GM11168 (cell line): ENCODE data around the gene BPIFB3.
"Not testable (repeated sequence)": the region's sequence is repeated elsewhere in the genome, so short reads cannot be mapped to it uniquely, and the experiment has no call there.

Experiments
- in situ Hi-C: fragments of 300-500 bp; cut with MboI; formaldehyde crosslinking; loops from one replicate; pipeline ENCODE4 v1.12.0; 2022; ENCODE audit warnings: low sequenced_read_pairs; ENCODE audit not compliant: unreplicated experiment

Gene BPIFB3

DNA sequence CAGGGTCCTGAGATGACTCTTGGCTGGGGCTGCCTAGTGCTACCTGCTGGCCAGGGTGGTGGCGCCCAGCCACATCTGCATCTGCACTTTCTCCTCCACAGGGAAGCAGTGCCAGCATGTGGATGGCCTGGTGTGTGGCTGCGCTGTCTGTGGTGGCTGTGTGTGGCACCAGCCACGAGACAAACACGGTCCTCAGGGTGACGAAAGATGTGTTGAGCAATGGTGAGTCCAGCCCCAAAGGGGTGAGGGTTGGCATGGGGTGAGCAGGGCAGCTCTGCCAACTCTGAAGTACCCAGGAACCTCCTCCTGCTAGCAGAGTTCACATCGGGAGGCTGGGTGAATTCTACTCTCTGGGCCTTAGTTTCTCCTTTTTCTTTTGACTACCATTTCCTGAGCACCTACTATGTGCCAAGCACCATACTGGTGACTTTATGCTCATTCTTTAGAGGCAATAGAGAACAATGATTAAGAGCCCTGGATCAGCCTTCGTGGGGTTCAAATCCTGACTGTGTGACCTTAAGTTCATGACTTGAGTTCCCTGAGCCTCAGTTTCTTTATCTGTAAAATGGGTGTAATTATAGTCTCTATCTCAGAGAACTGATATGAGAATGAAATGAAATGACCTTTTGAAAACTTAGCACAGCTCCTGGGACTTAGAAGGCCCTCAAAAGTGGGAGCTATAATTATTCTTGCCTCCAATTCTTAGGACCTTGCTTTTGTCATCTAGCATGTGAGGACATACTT lies 27.9 kb downstream of the BPIFB3 start:
- in situ Hi-C loops, result no loop called here

DNA sequence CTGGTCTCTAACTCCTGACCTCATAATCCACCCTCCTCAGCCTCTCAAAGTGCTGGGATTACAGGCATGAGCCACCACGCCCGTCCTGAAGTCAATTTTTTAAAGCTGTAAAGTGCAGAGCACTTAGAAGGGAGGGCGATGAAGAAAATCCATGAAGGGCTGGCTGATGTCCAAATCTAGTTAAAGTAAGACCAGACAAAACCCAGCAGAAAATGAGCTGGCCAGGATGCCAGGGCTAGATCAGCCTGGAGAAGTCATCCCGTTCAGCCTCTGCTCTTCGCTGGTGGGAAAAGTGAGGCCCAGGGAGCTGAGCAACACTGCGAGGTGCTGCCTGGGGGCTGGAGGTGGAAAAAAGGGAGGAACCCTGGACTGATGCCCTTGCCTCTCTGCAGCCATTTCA lies 28.8 kb downstream of the BPIFB3 start:
- in situ Hi-C loops, result no loop called here

DNA sequence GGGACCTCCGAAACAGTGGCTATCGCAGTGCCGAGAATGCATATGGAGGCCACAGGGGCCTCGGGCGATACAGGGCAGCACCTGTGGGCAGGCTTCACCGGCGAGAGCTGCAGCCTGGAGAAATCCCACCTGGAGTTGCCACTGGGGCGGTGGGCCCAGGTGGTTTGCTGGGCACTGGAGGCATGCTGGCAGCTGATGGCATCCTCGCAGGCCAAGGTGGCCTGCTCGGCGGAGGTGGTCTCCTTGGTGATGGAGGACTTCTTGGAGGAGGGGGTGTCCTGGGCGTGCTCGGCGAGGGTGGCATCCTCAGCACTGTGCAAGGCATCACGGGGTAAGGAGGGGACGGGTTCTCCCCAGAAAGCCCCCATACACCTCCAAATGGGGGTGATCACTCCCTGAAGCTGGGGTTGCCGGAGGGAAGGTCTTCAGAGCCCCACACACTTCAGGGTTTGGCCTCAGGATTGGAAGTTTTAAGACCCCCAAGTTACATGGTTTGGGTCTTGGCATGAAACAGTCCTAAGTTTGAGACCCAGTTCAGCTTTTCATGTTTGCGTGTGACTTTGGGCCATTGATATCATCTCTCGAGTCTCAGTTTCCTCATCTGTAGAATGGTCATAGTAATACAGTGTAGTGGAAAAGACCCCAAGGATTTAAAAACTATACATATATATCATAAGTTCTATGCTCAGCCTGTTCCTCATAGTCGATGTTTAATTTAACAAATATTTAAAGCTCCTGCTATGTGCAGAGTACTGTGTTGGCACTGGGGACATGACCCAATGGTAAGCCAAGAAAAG lies 30.0 kb downstream of the BPIFB3 start:
- in situ Hi-C loops, result no loop called here

DNA sequence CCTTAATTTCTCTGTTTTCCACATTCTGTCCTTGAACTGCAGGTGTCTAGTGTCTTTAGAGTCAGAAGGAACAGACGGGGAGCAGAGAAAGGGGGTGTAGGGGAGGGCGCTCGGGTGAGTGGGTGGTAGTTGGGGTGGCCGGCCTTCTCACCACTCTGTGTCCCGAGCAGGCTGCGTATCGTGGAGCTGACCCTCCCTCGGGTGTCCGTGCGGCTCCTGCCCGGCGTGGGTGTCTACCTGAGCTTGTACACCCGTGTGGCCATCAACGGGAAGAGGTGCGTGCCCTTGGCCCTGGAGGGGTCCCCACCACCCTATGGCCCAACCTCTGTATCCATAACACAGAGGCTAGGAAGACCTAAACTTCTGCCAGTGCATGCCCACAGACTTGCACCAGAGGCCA lies 31.0 kb downstream of the BPIFB3 start:
- in situ Hi-C loops, result no loop called here

DNA sequence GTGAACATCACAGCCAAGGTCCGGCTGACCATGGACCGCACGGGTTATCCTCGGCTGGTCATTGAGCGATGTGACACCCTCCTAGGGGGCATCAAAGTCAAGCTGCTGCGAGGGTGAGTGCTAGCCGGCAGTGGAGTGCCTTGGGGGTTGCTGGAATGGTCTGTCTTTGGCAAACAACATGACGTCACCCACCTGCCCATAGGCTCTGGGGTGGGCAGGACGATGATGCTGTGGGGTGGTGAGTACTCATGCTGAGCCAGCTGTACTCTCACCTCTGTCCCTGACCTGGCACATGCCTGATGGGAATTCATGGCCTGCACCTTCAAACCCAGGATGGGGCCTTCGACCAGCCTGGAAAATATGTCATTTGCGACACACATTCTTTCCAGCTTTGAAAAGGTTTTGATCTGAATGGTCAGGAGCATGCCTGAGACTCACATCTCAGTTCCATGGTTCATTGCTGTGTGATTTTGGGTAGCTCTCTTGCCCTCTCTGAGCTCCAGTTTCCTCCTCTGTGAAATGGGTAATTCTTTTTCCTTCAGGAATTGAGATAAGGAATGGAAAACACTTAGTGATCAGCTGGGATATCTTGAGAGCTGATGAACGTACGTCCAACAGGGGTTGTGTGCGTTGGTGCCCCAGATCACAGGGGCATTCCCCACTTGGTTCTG lies 32.5 kb downstream of the BPIFB3 start:
- in situ Hi-C loops, result no loop called here

DNA sequence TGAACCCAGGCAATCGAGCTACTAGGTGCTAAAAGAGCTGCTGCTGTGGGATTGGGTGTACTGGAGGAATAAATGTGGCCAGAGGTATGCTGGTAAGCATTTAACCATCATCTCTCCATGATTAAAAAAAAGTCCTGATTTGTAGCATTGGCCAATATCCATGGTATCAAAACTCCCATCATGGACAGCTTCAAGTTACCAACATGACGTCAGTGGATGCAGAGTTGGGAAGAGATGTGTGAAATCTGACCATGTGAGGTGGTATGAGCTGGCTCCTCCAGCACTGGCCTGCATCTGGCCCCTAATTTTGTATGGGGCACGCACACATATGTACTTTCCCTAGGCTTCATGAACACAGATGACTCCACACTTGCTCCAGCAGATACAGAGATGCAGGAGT lies 37.4 kb downstream of the BPIFB3 start:
- in situ Hi-C loops, result no loop called here

DNA sequence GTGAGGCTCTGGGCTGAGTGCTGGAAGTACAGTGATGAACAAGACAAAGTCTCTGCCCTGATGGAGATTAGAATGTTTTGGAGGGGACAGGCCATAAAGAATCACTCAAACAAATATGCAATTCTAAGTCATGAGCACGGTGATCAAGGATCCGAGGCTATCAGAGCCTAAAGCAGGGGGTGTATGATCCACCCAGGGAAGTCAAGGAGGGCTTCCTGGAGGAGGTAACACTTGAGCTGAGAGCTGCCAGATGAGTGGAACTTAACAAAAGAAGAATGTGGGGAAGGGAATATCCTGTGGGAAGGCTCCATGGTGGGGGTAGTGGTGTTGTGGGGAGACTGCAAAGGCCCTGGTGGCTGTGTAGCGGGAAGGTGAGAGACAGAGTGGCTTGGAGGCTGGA lies 38.0 kb downstream of the BPIFB3 start:
- in situ Hi-C loops, result no loop called here

DNA sequence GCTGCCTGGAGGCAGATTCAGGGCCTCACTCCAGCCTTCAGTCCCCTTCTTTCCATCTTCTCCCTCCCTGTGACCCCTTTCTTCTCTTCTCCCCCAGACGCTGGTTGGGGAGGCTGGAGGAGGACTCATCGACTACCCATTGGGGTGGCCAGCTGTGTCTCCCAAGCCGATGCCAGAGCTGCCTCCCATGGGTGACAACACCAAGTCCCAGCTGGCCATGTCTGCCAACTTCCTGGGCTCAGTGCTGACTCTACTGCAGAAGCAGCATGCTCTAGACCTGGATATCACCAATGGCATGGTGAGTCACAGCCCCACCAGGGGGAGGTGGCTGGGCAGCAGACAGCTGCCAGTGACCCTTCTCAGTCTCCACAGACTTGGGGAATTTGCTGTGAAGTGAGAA lies 38.7 kb downstream of the BPIFB3 start:
- in situ Hi-C loops, result no loop called here

DNA sequence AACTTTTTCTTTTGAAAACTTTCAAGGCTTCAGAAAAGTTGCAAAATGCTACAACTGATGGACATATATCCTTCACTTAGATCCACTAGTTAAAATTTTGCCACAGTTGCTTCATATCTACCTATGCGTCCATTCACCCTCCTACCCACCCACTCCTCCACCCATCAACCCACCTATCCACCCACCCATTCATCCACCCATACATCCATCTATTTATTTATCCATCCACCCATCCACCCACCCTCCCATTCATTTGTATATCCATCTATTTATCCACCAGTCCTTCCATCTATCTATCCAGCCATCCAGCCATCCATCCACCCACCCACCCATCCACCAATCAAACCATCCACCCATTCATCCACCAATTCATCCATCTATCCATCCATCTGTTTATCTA lies 39.4 kb downstream of the BPIFB3 start:
- in situ Hi-C loops, result no loop called here

DNA sequence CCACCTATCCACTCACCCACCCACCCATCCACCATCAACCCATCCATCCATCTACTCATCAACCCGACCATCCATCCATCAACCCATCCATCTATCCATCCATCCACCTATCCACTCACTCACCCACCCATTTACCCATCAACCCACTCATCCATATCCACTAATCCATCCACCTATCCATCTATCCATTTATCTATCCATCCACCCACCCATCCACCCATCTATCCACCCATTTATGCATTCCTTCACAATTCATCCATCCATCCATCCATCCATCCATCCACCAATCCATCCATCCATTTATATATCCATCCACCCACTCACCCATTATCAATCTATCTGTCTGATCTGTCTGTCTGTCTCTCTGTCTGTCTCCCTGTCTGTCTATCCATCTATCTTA lies 39.9 kb downstream of the BPIFB3 start:
- in situ Hi-C loops, result no loop called here

DNA sequence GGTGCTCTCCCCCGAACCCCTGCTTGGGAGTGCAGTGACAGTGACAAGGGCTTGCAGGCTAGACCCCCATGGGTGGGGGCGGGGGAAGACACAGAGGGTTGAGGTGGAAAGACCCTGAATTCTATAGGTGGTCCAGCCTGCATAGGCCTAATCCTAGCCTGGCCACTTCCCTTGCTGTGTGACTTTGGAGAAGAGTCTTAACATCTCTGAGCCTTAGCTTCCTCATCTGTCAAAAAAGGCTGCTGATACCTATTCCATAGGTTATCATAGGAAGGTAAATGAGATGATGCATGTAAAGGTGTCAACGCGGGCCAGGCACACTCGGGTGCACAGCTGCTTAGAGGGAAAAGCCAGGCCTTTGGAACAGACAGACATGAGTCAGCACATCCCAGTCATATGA lies 41.5 kb downstream of the BPIFB3 start:
- in situ Hi-C loops, result no loop called here

DNA sequence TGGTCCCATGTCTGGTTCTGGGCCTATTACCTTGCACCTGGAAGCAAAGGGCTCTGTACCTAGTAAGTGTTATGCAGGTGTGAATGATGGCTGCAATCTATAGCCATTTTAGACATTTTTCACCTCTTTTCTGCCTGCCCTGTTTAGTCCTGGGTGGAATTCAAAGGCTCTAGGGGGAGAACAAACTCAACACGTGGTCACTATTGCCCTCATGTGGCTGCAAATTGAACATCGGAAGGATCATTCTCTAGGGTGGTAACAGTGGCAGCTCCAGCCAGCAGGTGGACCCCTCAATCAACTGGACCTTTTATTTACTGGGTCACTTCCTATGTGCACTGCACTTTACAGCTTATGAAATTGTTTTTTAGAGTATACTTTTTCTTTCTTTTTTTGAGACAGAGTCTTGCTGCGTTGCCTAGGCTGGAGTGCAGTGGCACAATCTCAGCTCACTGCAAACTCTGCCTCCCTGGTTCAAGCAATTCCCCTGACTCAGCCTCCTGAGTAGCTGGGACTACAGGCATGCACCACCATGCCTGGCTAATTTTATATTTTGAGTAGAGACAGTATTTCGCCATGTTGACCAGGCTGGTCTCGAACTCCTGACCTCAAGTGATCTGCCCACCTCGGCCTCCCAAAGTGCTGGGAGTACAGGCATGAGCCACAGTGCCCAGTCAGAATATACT lies 42.3 kb downstream of the BPIFB3 start:
- in situ Hi-C loops, result not testable (repeated sequence)

DNA sequence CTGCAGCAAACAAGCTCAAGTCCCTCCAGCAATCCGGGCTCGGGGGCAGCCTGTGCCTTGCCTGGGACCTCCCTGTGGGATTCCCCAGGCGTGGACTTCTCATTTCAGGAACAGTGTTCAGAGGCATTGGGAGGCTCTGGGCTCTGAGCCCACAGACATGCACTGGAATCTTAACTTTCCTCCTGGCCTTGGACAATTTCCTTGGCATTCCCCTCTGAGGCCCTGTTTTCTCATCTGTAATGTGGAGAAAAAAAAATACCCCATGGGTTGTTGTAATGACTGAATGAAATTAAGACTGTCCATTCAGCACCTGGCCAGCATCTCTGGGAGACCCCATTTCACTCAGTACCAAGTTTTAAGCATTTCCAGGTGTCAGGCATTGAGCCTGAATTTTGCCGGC lies 43.3 kb downstream of the BPIFB3 start:
- in situ Hi-C loops, result no loop called here

DNA sequence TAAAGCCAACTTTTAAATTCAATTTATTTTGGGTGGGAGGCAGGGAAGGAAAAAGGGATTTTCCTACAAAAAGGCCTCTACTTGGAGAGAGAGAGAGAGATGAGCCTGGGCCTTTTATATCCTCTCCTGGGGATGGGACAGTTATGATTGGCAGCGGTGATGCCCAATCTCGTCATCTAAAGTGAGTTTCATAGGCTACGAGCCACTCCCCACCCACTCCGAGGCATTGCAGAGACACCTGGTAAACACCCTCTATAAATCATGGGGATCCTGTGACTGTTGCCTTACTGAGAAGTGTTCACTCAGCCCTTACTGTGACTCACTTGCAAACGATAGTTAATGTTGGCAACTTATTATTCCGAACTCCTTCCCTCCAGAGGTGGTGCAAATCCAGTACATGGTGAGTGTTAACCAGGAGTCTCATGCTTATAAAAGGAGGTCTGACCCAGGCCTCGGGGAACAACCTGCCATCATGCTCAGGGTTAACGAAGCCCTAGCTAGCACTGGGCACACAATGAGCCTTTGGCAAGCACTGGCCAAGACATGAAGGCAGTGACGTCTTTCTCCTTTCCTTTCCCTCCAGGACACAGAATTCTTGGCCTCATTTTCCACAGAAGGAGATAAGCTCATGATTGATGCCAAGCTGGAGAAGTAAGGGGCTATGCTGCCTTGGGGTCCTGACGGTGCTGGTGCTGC lies 46.3 kb downstream of the BPIFB3 start:
- in situ Hi-C loops, result no loop called here

DNA sequence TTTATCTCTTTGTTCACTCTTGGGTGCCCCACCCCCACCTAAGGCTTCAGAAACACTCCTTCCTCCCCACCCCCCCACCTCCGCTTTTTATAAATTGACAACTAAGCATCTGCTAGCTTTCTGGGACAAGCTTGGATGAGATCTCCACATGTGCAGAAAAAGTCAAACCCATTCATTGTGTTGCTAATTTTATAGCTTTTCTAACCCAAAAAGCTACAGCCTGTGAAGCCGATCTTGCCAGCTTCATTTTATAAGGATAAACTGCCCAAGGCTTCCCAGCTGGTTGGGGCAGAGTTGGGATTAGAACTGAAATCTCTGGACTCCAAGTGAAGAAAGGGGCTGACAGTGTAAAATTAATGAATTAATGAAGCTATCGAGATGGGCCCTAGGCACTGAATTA lies 49.9 kb downstream of the BPIFB3 start:
- in situ Hi-C loops, result no loop called here

DNA sequence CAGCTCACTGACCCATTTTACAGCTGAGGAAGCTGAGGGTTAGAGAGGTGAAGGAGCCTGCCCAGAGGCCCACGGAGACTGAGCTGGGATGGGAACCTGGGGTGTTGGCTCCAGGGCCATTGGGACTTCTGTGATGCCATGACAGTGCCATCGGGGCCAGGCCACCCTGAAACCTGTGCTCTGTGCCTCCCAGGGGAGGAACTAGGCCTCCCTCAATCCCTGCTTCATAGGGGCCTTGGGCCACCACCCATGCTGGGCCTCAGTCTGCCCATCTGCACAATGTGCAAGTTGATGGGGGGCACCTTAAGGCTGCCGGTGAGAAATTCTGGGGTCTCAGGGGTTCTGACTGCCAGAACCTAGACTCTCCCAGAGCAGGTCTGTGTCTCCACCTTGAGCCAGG lies 50.6 kb downstream of the BPIFB3 start:
- in situ Hi-C loops, result no loop called here

DNA sequence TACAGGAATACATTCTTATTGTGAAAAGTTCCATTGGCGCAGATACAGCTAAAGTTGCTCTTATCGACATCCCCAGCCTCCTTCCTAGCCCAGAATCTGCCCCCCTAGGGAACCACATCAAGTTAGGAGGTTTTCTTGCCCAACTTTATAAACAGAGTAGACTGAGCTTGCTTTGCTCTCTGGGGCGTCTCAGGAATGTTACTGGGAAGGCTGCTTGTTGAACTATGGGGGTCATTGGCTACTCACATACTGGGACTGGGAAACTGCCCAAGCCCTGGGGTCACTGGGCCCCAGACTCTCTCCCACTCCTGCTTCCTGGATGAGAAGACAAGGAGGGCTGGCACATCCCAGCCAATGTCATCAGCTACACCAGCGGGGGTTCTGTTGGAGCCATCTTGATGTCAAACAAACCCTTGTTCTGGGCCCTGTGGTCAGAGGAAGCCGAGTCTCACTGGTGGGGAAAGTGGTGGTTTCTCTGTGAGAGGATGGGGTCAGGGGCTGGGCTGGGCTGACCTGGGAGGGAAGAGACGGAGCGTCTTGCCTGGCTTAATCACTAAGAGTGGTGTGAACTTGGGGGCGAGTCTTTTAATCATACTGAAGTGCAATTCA lies 51.7 kb downstream of the BPIFB3 start:
- in situ Hi-C loops, result no loop called here

DNA sequence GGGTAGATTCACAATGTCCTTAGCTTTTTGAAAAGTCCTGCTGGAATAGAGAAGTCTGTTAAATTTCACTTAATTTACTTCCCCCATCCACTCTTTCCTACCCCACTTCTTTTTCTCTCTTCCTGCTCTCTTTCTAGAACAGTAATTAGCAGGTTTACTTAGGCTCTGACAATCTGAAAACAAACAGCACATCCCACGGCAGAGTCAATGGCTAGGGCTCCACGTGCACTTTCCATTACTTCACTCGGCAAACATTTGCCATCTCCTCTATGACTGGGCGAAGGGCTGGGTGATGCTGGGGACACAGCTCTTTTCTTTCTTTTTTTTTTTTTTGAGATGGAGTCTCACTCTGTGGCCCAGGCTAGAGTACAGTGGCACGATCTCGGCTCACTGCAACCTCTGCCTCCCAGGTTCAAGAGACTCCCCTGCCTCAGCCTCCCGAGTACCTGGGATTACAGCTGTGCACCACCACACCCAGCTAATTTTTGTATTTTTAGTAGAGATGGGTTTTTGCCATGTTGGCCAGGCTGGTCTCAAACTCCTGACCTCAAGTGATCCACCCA lies 52.4 kb downstream of the BPIFB3 start:
- in situ Hi-C loops, result not testable (repeated sequence)

DNA sequence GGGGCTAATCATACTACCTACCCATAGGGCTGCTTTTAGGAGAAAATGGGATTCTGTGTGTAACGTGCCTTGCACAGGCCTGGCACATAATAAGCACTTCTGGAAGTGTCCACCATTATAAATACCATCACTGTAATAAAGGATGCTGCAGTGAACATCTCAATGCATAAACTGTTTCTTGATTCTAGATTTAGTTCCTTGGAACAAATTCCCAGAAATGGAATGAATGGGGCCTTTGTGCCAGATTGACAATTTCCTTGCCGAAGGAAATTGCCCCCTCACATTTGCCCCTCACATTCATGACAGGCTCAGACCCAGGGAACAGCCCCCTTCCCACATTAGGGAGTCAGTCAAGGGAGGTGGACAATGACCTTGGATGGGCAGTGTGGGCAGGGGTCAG lies 55.0 kb downstream of the BPIFB3 start:
- in situ Hi-C loops, result no loop called here
